Retina (tissue), 1 donor: ENCODE results near the gene CEP192.
"Not testable (repeated sequence)": the region's sequence is repeated elsewhere in the genome, so short reads cannot be mapped to it uniquely, and the experiment has no call there.

ENCODE experiments used
- DNase-seq: peaks from one replicate; pipeline ENCODE4 v3.0.0-alpha.2; 2016

Gene CEP192

GRCh38 chr18:12990967-12991820, at the start of gene CEP192:
CEP192 (plus strand) TSS chr18:12991362; CDS start chr18:12999425, 8,063 bp downstream.
- DNase-seq = peak; percentile 98

- DNase-seq = no peak
These were observed 47.9 kb upstream of the CEP192 start for GRCh38 chr18:12943215-12943614.

DNA sequence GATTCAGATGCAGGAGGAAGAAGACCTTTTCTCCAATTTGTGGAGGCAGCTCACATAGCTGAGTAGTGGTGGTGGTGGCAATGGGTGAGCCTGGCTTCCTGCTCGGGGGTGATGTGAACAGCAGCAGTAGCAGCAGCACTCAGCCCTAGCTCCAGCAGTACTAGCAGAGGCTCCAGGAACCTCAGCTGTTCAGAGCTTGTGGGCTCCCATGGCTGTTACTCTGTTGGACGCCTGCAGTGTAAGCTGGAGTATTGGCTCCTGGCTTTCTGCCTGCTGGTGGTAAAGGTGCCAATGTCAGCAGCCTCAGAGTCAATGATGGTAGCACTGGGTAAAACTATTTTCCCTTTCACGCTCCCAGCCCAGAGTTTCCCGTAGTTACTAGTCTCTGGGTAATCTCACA, 46.5 kb upstream of the CEP192 start:
- no peak for DNase-seq

GRCh38 chr18:12946549-12947284, 44.4 kb upstream of the CEP192 start:
- DNase-seq = no peak

- DNase-seq = peak; percentile 91
These were observed 43.7 kb upstream of the CEP192 start, which contains the start of gene SEH1L for GRCh38 chr18:12947285-12948049. SEH1L (plus strand) TSS chr18:12948011; CDS start chr18:12948122, 111 bp downstream.

DNA sequence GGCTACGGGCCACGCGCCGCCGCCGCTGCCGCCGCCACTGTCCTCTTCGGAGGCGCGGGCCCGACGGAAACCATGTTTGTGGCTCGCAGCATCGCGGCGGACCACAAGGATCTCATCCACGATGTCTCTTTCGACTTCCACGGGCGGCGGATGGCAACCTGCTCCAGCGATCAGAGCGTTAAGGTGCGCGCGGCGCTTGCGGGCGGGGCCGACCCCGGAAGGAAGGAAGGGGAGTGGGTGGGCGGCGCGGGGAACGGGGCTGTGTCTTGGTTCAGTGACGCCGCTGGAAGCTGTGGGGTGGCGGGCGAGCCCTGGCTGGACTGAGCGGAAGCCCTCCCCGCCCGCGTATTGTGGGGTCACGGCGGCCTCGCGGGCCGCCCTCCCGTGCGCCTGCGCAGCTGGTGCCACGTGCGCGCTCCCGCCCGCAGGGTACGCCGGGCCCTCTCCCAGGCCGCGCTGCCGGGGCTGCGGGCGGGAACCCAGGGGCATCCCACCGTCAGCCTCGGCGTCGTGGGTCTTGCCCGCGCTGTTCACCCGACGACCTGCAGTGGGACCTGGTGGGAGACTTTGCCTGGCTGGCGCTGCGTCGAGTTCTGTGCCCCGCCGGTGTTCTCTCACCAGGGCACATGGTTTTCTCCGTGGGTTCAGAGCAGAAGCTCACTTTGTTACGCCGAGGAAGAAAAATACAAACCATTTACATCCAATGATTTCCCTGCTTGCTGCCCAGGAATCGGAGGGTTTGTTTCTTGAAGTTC, 42.9 kb upstream of the CEP192 start:
- peak; percentile 97 for DNase-seq

- DNase-seq = no peak
These were observed 32.7 kb upstream of the CEP192 start for GRCh38 chr18:12958478-12958877.

GRCh38 chr18:12960395-12960794, 30.8 kb upstream of the CEP192 start:
- no peak for DNase-seq

DNA sequence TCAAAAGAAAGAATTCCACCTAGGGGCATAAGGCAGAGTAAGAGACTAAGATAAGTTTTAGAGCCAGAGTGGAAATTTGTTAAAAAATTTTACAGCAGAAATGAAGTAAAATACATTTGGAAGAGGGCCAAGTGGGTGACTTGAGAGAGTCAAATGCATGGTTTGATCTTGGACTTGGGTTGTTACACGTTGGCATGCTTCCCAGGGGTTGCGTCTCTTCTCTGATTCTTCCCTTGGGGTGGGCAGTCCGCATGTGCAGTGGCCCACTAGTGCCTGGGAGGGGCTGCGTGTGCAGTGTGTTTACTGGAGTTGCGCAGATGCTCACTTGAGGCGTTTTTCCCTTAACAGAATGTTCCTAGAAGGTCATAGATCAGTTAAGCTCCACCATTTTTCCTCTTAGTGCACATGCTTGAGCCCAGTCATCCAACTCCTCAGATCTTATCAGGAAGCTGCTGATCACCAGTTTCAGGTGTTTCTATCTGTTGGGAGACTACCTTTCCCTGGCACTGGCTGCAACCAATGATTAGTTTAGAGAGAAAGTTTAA, 30.2 kb upstream of the CEP192 start:
- no peak for DNase-seq

DNA sequence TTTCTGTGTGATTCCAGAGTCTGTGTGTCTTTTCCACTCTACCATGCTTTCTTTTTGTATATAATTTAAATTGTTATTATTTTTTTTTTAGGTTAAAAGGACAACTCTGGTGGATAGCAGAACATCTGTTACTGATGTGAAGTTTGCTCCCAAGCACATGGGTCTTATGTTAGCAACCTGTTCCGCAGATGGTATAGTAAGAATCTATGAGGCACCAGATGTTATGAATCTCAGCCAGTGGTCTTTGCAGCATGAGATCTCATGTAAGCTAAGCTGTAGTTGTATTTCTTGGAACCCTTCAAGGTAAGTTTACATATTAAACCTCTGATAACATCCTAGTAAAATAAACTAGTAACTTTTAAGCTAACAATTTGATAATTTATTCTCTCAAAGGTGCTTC, 28.1 kb upstream of the CEP192 start:
- no peak for DNase-seq

DNA sequence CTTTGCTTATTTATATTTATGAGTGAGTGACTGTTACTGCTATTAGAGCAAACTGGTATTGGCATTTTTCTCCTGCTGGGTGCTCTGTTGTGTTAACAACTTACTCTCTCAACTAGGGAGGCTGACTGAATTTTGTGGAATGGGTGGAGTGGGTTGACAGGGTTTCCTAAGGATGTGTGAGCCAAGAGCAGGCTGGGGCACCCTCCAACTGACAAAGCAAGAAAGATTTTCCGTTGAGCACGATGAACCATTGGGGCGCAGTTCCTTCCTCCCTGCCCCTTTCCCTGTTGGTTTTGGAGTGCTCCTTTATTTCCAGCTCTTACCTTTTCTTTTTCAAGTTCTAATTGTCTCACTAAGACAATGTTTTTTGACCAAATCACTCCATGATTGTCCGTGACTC, 23.0 kb upstream of the CEP192 start:
- DNase-seq = no peak

GRCh38 chr18:12968619-12969018, 22.5 kb upstream of the CEP192 start:
- DNase-seq = no peak

DNA sequence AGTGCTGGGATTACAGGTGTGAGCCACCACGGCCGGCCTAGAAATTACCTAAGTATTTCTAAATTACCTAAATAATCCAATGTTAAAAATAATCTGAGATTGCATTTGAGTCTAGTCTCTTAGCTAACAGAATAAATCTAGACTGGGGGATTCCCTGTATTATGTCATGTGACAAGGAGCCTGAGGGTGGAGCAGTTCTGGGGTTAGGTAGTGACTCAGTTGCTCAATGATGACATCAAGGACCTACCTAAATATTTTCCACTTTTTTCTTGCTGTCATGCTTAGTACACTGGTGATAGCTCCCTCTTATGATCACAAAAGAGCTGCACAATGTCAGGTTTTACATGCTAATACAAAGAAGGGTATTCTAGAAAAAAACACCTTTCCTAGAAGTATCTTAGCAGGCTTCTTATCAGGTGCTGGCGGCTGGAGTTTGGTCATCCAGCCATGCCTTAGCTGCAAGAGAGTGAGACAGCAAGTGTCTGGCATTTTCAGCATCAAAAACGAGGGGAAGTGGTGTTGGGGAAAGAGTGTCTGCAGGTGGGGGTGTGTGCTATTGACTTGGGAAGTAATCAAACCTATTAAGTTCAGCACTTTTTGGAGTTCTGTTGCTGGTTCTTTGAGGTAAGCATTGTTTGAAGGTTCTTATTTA, 17.5 kb upstream of the CEP192 start:
- DNase-seq = no peak

- DNase-seq = no peak
These were observed 15.7 kb upstream of the CEP192 start for GRCh38 chr18:12975488-12975887.

DNA sequence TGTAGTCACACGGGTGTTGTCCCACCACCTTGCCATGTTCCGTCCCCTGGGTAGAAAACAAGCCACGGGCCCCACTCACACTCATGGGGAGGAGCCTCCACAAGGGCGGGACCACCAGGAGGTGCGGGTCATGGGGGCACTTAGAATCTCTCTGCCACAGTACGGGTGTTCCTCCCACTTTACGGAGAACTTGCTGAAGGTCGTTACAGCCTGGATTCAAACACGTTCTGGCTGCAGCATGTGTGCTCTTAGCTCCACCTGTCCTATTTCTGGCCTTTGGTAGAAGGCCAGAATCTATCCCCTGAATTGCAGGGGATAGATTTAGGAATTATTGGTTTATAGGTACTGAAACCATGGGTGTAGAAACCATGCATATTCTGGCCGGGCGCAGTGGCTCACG, 14.9 kb upstream of the CEP192 start:
- no peak for DNase-seq

DNA sequence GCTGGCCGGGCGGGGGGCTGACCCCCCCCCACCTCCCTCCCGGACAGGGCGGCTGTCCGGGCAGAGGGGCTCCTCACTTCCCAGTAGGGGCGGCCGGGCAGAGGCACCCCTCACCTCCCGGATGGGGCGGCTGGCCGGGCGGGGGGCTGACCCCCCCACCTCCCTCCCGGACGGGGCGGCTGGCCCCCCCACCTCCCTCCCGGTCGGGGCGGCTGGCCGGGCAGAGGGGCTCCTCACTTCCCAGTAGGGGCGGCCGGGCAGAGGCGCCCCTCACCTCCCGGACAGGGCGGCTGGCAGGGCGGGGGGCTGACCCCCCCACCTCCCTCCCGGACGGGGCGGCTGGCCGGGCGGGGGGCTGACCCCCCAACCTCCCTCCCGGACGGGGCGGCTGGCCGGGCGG, 11.1 kb upstream of the CEP192 start:
- not testable (repeated sequence) for DNase-seq

DNA sequence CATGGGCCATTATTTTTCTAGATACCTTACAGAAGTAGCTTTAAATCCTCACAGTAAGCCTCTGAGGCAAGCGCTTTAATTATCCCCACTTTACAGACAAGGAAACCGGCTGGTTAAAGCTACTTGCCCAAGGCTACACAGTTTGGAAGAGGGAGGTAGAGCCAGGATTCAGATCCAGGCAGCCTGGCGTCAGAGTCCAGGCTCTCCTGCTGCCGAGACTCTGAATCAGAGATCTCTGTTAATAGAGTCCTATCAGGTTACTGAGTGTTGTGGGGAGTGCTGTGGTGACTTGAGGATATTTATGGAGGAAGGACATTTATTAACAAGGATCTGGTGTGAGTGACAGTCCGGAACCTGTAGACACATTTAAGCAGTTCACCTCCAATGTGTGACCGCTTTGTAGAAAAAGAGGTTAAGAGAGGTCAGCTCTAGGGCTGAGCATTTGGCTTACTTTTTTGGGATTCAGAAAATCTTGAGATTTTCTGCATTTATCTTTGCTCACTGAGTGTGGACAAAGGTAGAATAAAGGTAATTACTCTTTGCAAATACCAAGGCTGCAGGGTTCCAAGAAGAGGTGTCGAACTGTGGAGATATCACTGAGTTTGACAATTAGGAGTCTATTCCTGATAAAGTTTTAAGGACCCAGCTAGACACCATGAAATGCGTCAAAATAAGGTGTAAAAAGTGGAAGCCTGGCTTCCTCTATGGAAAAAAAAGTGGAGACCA, 1.6 kb upstream of the CEP192 start:
- no peak for DNase-seq

DNA sequence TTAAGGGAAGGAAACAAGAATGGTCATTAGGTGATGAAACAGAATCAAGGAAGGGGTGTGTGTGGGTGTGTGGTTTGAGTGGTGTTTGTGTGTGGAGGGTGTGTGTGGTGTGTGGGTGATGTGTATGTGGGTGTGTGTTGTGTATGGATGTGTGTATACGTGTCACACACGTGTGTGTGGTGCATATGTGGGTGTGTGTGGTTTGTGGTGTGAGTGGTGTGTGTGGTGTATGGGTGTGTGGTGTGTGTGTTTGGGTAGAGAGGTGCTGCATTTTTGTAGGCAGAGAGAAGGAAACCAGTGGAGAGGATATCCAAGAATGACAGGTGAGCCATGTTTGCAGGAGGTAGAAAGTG, 1.1 kb upstream of the CEP192 start:
- DNase-seq = no peak

GRCh38 chr18:12990641-12990966, 558 bp upstream of the CEP192 start:
- no peak for DNase-seq

GRCh38 chr18:12991821-12992179, 638 bp downstream of the CEP192 start:
- no peak for DNase-seq

- DNase-seq = no peak
These were observed 2.3 kb downstream of the CEP192 start for GRCh38 chr18:12993439-12993838.
